ENCODE measurements around the gene SIRPD. TPM values are rescaled to one million over a fixed set of nuclear protein-coding genes. Genes with fewer than 3 reads are reported as not detected.

SIRPD gene
- total and polyA plus RNA-seq, 8 donors, result 0.08 to 1.6 (median 0.79) TPM; not detected in 5

DNA sequence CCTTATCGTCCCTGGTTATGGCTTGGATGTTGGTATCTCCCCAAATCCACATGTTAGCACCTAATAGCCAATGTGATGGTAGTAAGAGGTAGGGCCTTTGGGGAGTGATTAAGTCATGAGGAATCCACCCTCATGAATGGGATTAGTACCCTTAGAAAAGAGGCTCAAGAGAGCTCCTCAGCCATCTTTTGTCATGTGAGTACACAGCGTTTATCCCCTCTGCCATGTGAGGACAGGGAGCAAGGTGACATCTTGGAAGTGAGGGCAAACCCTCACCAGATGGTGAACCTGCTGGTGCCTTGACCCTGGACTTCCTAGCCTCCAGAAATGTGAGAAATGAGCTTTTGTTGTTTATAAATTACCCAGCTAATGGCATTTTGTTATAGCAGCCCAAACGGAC lies 50.2 kb downstream of the SIRPD start:
- peaks cover 0 to 6% of the 10 kb centered on the region in 2 donors for H3K4me1 ChIP-seq
- no peaks in the 10 kb centered on the region for H3K9me3 ChIP-seq
- intact Hi-C loops (cut with DNase I), result no loop called here
- TF ChIP-seq, protein P1, sequence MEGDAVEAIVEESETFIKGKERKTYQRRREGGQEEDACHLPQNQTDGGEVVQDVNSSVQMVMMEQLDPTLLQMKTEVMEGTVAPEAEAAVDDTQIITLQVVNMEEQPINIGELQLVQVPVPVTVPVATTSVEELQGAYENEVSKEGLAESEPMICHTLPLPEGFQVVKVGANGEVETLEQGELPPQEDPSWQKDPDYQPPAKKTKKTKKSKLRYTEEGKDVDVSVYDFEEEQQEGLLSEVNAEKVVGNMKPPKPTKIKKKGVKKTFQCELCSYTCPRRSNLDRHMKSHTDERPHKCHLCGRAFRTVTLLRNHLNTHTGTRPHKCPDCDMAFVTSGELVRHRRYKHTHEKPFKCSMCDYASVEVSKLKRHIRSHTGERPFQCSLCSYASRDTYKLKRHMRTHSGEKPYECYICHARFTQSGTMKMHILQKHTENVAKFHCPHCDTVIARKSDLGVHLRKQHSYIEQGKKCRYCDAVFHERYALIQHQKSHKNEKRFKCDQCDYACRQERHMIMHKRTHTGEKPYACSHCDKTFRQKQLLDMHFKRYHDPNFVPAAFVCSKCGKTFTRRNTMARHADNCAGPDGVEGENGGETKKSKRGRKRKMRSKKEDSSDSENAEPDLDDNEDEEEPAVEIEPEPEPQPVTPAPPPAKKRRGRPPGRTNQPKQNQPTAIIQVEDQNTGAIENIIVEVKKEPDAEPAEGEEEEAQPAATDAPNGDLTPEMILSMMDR (IDR thresholded peaks at IDR 0.05), result no peak
- no peaks in the 10 kb centered on the region for H3K36me3 ChIP-seq
- no peak for DNase-seq
- no peak overlapping the region for H3K4me3 ChIP-seq
- H3K27ac ChIP-seq, result no peak overlapping the region
- peaks cover 6 to 7% of the 10 kb centered on the region in 2 donors for H3K27me3 ChIP-seq
- ATAC-seq, result no peak

DNA sequence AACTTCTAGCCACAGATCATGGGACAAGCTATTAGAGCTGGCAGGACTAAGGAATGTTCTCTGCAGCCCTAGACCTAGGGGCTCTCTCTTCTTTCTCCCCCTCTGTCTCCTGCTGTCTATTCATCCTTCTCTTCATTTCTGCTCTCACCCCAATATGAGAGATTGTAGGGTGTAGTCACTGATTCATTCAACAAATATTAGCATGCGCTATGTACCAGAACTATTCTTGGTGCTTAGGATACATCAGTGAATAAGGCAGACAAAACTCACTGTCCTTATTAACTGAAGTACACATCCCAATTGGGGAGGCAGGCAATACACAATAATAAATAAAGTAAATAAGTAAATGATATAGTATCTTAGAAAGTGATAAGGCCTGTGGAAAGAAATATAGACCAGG lies 51.6 kb downstream of the SIRPD start:
- peaks cover 0 to 6% of the 10 kb centered on the region in 2 donors for H3K4me1 ChIP-seq
- TF ChIP-seq, protein P1 (IDR thresholded peaks at IDR 0.05), result no peak
- no peak overlapping the region for H3K4me3 ChIP-seq
- peaks cover 6 to 7% of the 10 kb centered on the region in 2 donors for H3K27me3 ChIP-seq
- ATAC-seq, result no peak
- no peaks in the 10 kb centered on the region for H3K9me3 ChIP-seq
- intact Hi-C loops (cut with DNase I), result no loop called here
- no peak for DNase-seq
- no peaks in the 10 kb centered on the region for H3K36me3 ChIP-seq
- no peak overlapping the region for H3K27ac ChIP-seq

DNA sequence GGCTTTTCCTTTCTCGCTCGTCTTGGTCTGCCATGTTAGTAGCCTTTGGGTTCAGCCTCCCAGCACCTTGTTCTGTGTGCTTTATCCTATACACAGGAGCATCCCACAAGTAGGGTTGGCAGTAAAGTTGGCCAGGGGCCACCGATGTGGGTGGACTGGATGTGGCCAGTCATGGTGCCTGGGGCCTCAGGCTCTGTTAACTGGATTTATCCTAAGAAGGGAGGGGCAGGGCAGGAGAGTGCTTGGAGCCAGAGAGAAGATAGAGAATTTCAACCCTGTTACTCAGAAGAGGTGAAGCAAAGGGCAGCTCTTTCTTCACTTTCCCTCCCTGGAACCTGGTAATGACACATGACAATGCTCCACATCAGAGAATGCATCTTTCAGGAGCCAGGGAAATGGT lies 52.1 kb downstream of the SIRPD start:
- no peak for DNase-seq
- Histone ChIP-seq H3K27ac (no peak overlapping the region), H3K27me3 (peaks cover 6 to 7% of the 10 kb centered on the region in 2 donors), H3K9me3 (no peaks in the 10 kb centered on the region), H3K36me3 (no peaks in the 10 kb centered on the region), H3K4me3 (no peak overlapping the region), H3K4me1 (peaks cover 0 to 6% of the 10 kb centered on the region in 2 donors)
- no peak for ATAC-seq
- intact Hi-C loops (cut with DNase I), result no loop called here
- TF ChIP-seq, protein P1 (IDR thresholded peaks at IDR 0.05), result no peak

DNA sequence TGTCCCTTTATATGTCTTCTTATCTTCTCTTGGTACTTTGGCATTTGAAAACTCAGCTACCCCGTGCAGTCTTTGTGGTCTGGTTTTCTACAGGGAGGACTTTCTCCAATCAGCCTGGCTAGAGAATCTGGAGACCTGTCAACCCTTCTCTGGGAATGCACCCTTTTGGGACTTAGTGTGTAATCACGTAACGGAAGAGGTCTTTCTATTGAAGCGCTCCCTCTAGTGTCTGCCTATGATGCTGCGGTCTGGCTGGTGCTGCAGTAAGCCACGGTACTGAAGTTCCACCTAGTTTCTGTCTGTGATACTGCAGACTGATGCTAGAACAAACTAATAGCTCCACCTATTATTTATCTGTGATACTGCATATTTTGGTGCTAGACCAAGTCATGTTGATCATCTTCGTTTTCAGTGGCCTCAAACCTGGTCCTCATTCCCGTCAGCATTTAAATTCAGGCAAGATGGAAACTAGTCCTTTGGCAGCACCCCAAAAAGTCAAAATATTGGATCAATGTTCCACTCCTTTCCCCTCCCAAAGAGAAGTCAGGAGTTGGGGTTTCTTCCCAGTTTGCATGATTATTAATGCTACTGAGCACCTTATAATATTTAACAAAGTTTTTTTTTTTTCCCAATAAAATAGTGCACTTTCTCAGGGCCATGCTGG lies 53.8 kb downstream of the SIRPD start:
- Histone ChIP-seq H3K4me3 (no peak overlapping the region), H3K27ac (no peak overlapping the region), H3K27me3 (peaks cover 0 to 6% of the 10 kb centered on the region in 2 donors), H3K9me3 (no peaks in the 10 kb centered on the region), H3K4me1 (peaks cover 0 to 6% of the 10 kb centered on the region in 2 donors), H3K36me3 (no peaks in the 10 kb centered on the region)
- TF ChIP-seq, protein P1 (IDR thresholded peaks at IDR 0.05), result peak; percentile 89 to 95
- intact Hi-C loops (cut with DNase I), result no loop called here
- ATAC-seq (peak; percentile 100), DNase-seq (peak; percentile 23 to 83 (median 66))

DNA sequence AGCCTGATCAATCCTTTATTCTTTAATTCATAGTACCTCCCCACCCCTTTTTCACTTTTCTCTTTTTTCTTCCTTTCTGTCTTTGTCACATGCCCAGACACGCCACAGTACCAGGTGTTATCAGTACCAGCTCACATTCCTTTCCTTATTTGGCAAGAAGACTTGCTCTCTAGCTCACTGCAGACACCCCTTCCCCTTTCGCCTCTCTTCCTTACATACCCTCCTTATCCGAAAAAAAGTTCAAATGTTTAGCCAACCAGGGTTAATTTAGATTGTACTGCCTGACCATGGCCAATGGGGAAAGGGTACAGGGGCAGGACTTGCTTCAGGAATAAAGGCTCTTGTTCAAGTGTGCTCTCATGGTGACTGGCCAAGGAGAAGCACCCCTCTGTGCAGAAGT lies 57.0 kb downstream of the SIRPD start:
- H3K27ac ChIP-seq, result no peak overlapping the region
- peaks cover 0 to 6% of the 10 kb centered on the region in 2 donors for H3K27me3 ChIP-seq
- no peak for DNase-seq
- intact Hi-C loops (cut with DNase I), result no loop called here
- peaks cover 0 to 6% of the 10 kb centered on the region in 2 donors for H3K4me1 ChIP-seq
- TF ChIP-seq, protein P1 (IDR thresholded peaks at IDR 0.05), result no peak
- ATAC-seq, result no peak
- no peaks in the 10 kb centered on the region for H3K36me3 ChIP-seq
- H3K4me3 ChIP-seq, result no peak overlapping the region
- H3K9me3 ChIP-seq, result no peaks in the 10 kb centered on the region
